WTC11 (cell line): ENCODE data around the gene KSR2.

Source experiments
- CREM ChIP-seq: sonication (generic); formaldehyde crosslinking; IDR thresholded peaks from 2 replicates; pipeline ENCODE4 v1.8.1; 2022; ENCODE audit warnings: mild to moderate bottlenecking, missing genetic modification reagents, moderate library complexity
- E2F5 ChIP-seq: sonication (generic); formaldehyde crosslinking; IDR thresholded peaks from 2 replicates; pipeline ENCODE4 v1.8.1; 2022; ENCODE audit warnings: mild to moderate bottlenecking, moderate library complexity, missing genetic modification reagents
- GRHL2 ChIP-seq: fragments of 250-450 bp; sonication (Bioruptor Pico); IDR thresholded peaks from 2 replicates; pipeline ENCODE4 v1.8.0; 2022; ENCODE audit warnings: mild to moderate bottlenecking, moderate library complexity; ENCODE audit not compliant: insufficient replicate concordance, severe bottlenecking
- RORB ChIP-seq: fragments of 250-450 bp; sonication (Bioruptor Pico); IDR thresholded peaks from 2 replicates; pipeline ENCODE4 v1.9.0; 2021; ENCODE audit warnings: mild to moderate bottlenecking
- SP1 ChIP-seq: sonication (generic); formaldehyde crosslinking; conservative IDR thresholded peaks from 2 replicates; pipeline ENCODE4 v1.8.1; 2022; ENCODE audit warnings: missing genetic modification reagents
- ZBTB21 ChIP-seq: sonication (generic); formaldehyde crosslinking; IDR thresholded peaks from 2 replicates; pipeline ENCODE4 v1.8.1; 2023; ENCODE audit warnings: mild to moderate bottlenecking, missing genetic modification reagents, borderline replicate concordance
- ZNF219 ChIP-seq: sonication (generic); formaldehyde crosslinking; IDR thresholded peaks from 2 replicates; pipeline ENCODE4 v1.8.0; 2023; ENCODE audit warnings: missing genetic modification reagents, mild to moderate bottlenecking, borderline replicate concordance
- ZNF232 ChIP-seq: sonication (generic); formaldehyde crosslinking; IDR thresholded peaks from 2 replicates; pipeline ENCODE4 v1.8.0; 2022; ENCODE audit warnings: mild to moderate bottlenecking, missing genetic modification reagents
- ZNF512 ChIP-seq: sonication (generic); formaldehyde crosslinking; IDR thresholded peaks from 2 replicates; pipeline ENCODE4 v1.8.1; 2022; ENCODE audit warnings: missing genetic modification reagents, borderline replicate concordance
- TF ChIP-seq, protein P1 (sequence below): fragments of 200-600 bp; IDR thresholded peaks from 2 replicates; pipeline ENCODE4 v1.8.0; 2022; ENCODE audit warnings: antibody characterized with exemption
- TF ChIP-seq, protein P2 (sequence below): sonication (generic); formaldehyde crosslinking; IDR thresholded peaks from 2 replicates; pipeline ENCODE4 v1.8.0; 2022; ENCODE audit warnings: mild to moderate bottlenecking, missing genetic modification reagents

DNA sequence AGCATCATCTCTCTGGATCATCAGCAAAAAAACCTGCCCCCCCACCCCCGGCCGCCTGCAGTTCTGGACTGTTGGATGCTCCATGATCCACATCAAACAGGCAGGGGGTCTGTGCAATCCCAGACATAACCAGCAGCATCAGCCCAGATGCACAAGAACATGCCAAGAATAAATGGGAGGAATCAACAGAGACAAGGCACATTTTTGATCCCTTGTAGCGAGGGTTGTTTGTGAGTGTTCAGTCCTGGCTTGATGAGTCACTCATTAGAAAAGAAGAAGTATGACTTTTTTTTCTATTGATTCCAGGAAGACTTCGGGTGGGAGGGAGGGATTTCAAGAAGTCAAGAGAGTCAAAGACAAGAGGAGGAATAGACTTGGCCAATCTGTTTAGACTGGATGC lies 244.2 kb downstream of the KSR2 start:
- TF ChIP-seq RORB (CRISPR knock-in tag) (no peak), CREM (CRISPR knock-in tag) (no peak), E2F5 (CRISPR knock-in tag) (no peak), SP1 (no peak), ZNF219 (CRISPR knock-in tag) (no peak), ZBTB21 (CRISPR knock-in tag) (no peak), ZNF512 (CRISPR knock-in tag) (no peak), GRHL2 (no peak), ZNF232 (CRISPR knock-in tag) (no peak)
- TF ChIP-seq, protein P1, sequence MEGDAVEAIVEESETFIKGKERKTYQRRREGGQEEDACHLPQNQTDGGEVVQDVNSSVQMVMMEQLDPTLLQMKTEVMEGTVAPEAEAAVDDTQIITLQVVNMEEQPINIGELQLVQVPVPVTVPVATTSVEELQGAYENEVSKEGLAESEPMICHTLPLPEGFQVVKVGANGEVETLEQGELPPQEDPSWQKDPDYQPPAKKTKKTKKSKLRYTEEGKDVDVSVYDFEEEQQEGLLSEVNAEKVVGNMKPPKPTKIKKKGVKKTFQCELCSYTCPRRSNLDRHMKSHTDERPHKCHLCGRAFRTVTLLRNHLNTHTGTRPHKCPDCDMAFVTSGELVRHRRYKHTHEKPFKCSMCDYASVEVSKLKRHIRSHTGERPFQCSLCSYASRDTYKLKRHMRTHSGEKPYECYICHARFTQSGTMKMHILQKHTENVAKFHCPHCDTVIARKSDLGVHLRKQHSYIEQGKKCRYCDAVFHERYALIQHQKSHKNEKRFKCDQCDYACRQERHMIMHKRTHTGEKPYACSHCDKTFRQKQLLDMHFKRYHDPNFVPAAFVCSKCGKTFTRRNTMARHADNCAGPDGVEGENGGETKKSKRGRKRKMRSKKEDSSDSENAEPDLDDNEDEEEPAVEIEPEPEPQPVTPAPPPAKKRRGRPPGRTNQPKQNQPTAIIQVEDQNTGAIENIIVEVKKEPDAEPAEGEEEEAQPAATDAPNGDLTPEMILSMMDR: no peak
- TF ChIP-seq, protein P2, sequence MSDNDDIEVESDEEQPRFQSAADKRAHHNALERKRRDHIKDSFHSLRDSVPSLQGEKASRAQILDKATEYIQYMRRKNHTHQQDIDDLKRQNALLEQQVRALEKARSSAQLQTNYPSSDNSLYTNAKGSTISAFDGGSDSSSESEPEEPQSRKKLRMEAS (CRISPR knock-in tag): no peak
